HG03135 (cell line): ENCODE measurements around the gene PDIA5.
A peak's percentile ranks its signal among the peaks of the same experiment; 100 is the strongest.

Source experiments
- ATAC-seq: cut with Tn5 transposase; IDR thresholded peaks from one replicate; pipeline ENCODE4 v1.9.1; 2021; ENCODE audit warnings: mild to moderate bottlenecking, moderate library complexity; ENCODE audit not compliant: unreplicated experiment

Gene PDIA5

DNA sequence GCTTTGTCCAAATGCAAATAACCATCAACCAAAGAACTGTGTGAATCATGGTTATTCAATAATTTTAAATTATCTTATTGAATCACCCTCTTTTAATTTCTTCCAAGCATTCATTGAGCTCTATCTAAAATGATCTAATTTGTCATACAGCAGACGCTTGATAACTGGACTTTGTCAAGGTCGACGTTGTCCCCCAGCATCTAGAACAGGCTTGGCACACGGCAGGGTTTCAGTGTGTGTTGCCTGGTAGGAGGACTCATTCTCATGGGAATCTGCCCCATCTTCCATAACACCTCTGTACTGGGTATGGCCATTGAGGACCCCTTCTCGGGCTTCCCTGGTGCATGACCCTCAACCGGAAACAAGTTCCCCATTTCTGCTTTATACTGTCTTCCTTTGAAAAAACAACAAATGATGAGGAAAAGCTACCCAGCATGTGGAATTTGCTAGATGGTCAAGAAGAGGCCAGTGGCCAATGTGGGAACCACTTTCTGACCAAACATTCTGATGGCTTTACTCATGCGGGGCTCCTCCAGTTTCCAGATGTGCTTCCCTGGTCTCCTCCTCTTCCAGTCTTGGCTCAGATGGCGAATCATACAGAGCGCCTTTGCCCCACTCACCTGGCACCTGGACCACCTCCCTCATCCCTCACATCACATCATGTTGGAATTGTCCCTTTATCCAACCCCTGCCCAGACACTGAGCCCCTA, 93.3 kb downstream of the PDIA5 start:
- no peak for ATAC-seq

DNA sequence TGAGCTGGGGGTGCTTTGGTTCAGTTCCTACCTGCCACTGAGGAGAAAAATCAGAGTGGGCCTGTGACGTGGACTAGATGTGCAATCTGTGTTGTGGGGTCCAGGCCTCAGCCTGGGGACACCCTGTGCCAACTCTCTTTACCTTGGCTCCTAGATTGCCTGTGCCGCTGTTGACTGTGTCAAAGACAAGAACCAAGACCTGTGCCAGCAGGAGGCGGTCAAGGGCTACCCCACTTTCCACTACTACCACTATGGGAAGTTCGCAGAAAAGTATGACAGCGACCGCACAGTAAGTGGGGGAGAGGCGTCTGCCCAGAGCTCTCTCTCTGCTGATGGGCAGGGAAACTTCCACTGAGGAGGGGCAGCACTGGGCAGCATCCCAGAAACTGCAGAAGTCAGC, 94.3 kb downstream of the PDIA5 start:
- no peak for ATAC-seq

DNA sequence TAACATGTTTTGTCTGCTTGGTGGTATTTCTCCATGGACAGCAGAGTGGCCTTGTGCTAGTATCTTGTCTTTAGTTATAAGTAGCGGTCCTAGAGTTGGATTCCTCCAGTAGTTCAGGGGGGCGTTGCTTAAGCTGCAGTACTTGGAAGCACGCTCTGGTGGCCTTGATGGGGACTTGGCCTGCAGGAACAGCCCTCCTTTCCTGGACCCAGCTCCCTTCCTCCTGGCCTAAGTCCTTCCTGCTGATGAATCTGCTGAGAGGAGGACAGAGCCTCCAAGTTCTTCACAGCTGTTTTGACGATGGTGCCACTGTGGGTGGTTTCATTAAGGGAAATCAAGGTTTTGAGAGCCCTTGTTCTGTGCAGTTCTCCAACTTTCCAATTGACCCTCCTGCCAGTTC, 96.3 kb downstream of the PDIA5 start:
- no peak for ATAC-seq

DNA sequence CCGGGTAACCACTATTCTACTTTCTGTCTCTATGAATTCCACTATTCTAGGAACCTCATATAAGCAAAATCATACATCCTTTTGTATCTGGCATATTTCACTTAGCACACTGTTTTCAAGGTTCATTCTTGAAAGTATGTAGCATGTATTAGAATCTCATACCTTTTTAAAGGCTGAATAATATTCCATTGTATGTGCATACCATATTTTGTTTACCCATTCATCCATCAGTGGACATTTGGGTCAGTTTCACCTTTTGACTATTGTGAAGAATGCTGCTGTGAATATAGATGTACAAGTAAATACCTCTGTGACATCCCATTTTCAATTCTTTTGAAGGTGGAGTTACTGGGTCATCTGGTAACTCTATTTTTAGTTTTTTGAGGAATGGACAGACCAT, 98.3 kb downstream of the PDIA5 start:
- no peak for ATAC-seq

DNA sequence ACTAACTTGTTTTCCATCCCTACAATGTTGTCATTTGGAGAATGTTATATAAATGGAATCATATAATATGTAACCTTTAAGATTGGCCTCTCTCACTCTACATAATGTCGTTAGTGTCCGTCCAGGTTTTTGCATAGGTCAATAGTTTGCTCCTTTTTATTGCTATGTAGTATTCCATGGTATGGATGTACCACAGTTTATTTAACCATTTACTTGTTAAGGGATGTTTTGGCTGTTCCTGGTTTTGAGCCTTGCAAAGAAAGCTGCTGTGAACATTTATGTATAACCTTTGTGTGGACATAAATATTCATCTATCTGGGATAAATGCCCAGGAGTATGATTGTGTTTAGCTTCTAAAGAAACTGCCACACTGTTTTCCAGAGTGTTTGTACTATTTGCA, 100.9 kb downstream of the PDIA5 start:
- no peak for ATAC-seq

DNA sequence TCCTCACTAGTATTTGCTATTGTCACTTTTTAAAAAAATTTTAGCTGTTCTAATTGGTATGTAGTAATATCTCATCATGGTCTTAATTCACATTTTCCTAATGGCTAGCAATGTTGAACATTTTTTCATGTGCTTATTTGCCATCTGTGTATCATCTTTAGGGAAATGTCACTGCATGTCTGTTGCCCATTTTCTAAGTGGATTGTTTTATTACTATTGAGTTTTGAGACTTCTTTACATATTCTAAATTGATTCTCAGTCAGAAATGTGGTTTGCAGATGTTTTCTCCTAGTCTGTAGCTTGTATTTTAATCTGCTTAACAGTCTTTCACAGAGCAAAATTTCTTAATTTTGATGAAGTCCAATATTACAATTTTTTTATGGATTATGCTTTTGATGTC, 101.3 kb downstream of the PDIA5 start:
- ATAC-seq: no peak

DNA sequence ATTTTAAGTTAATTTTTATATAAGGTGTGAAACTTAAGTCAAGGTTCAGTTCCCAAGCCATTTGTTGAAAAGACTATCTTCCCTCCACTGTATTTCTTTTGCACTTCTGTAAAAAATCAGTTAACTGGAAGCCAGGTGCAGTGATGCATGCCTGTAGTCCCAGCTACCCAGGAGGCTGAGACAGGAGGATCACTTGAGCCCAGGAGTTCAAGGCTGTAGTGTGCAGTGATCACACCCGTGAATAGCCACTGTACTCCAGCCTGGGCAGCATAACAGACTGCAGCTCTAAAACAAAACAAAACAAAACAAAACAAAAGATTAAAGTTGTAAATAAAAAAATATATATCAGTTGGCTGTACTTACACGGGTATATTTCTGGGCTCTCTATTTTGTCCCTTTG, 101.8 kb downstream of the PDIA5 start:
- no peak for ATAC-seq

DNA sequence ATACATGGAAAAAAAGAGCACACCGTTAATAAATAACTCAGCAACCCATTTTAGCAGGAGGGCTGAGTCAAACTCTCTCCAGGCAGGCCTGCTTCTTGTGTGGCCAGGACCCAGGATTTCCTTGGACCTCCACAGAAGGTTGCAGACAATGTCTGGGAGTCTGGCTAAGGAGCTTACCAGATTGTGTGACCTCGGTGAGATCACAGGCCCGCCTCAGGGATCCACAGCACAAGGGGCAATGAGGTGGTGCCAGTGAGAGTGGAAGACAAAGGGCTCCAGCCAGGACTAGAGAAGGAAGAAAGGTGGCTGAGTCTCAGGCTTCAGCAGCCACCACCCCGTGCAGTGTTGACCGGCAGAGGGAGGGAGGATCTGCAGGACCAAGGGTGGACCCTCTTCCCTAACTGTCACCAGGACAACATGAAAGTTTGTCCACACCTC, 102.7 kb downstream of the PDIA5 start:
- no peak for ATAC-seq

DNA sequence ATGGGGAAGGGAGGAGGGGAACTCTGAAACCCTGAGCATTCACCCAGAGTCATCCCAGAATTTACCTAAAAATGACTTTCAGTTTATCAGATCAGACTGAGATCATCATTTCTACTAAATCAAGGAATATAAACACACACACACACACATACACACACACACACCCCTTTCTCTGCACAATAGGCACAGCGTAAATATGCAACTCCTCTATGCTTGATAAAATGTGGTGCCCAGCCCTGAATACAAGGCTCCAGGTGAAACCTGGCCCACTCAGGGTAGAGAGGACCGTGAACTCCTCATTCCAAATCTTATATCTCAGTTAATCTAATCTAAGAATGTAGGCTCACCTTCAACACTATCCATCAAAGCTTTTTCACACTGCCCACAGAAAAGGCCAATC, 103.1 kb downstream of the PDIA5 start:
- no peak for ATAC-seq

DNA sequence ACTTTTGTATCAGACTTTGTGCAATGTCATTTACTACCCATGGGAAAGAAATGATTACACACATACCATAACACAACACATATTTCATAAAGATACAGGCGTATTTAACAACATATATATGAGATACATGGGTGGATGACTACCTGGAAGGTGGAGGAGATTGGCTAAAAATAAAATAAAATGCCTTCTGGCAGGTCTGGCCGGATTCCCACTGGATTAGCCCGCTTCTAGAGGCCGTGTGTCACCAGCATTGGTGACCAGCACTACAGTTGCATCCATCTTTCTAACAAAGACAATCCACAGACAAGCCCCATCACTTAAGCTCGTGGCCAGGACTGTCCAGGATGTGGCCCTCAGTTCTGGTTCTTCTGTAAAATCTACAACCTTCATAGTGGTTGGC, 114.0 kb downstream of the PDIA5 start:
- ATAC-seq: no peak

DNA sequence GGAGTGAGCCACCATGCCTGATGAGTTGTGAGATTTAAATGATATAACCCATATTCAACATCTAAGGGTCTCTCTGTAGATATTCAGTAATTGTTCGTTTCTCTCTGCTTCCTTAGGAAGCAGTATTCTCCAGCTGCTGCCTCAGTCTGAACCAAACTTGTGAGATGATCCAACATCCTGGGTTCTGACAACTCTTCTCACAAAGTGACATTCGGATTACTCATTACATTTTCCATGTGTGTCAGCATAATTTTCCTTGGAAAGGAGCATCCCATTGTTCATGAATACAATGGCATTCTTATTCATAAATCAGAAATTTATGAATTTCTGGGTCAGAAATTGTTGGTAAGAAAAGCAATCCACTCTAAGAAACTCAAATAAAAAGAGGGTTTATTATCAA, 119.9 kb downstream of the PDIA5 start:
- no peak for ATAC-seq

DNA sequence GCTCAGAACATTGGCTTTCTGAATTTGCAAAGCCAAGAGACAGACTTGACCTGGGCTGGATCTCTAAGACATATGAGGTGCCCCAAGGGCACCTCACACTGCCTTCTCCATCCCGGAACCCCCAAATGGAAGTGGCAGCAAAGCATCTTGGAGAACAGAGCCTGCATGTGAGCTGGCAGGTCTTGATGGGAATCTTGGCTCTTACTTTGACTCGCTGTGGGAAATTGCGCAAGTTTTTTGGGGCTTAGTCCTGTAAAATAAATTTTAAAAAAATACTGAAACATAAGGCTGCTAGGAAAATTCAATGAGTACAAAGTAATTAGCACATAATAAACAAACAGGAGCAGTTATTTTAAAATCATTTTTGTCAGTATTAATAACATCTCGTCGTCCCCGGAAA, 121.2 kb downstream of the PDIA5 start:
- ATAC-seq: no peak

DNA sequence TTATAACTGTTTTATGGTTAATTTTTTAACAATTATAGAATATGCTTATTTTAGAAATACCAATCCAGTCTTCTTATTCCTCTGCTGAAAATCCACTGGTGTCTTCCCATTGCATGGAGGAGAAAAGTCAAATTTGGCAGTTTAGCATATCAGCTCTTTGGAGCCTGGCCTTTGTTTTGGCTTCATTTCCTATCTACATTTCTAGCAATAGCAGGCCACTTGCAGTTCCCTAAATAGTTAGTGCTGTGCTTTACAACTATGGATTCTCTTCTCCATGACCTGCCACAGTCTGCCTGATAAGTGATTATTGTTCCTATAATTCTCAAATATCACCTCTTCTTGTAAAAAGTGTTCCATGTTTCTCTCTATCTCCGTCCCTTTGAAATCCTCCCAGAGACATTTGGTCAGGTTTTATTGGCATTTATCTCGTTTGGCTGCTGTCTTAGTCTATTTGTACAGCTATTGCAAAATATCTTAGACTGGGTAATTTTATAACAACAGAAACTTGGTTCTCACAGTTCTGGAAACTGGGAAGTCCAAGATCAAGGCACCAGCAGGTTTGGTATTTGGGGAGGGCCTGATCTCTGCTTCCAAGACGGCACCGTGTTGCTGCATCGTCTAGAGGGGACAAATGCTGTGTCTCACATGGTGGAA, 126.8 kb downstream of the PDIA5 start:
- no peak for ATAC-seq

DNA sequence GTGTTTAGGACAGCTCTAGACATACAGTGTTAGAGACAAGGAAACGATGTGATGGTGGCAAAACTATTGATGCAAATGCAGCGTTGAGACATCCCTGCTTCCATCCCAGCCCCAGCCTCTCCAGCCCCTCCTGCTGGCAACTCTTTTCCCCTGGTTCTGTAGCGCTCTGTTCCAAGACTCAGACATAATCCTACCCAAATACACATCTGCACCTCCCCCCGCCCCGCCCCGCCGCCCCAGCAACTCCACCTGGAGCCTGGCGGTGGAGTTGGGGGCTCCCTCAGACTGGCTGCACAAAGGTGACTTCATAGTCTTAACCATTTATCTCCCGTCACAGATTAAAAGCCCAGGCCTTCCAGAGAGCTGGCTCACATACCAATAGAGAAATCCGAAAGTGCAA, 127.7 kb downstream of the PDIA5 start:
- no peak for ATAC-seq

DNA sequence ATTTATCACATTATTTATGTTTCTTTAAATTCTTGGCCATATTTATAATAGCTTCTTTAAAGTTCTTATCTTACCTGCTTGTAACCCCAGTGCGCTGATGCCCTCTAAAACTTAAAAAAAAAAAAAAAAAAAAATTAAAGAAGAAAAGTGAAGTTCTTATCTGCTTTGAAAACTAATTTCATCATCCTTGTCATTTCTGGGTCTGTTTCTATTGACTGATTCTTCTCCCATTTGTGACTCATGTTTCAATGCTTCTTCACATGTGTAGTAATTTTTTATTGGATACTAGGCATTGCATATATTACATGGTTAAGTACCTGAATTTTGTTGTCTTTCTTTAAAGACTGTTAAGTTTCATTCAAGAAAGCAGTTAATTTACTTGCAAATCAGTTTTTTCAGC, 131.5 kb downstream of the PDIA5 start:
- ATAC-seq: no peak

DNA sequence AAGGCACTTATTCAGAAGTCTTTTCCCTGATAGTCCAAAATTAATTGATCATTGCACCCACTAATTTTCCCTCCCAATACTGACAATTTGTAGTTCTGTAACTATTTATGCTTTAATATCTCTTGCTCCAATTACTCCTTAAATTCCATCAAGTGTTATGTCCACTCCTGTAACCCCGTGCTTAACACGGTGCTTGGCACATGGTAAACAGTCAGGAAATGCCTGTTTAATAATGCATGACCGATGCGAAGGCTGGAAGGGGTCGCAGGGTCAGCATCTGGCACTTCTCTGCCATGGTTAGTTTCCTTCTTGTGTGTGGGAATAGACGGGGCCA, 134.4 kb downstream of the PDIA5 start:
- no peak for ATAC-seq

DNA sequence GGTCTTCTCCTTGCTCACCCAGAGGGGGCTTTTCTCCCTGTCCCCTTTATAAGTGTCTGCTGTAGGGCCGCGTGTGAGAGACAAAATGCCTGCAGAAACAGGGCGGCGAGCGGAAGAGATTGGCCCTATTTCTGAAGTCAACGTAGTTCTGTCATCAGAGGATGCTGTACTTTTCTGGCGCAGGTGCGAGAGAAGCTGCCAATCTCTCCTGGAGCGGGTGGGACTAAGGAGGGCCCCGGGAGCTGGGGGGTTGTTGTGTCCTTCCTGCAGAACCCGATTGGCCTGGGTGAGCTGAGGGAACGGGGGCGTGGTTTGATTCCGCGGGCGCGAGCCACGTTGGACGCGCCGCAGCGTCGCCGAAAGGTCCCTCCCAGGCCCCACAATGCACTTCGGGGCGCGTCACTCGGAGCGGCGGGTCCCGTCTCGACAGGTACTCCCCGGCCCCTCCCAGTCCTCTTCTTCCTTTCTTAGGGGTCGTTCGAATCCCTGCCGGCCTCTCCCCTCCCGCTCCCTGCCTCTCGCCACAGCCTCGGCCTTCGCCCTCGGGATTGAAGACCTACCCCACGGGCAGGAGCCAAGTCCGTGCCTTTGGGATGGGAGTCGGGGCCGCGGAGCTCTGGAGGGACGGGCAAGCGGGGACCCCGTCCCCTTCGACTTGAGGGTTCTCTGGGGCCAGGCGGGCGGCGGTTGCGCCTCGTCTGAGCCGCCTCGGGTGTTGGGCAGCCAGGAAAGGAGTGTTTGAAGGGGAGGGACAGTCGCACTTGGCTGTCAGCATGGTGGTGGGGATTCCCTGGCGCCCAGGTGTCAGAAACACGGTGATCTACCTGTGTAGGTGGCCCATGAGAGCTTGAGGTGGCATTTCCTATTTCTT, 135.0 kb downstream of the PDIA5 start, which contains the start of gene SEC22A:
TSS of gene SEC22A (plus strand) at position 387 of the 871 bp plus-strand sequence. CDS start 7,275 bp downstream, outside the sequence.
- peak; percentile 97 for ATAC-seq

DNA sequence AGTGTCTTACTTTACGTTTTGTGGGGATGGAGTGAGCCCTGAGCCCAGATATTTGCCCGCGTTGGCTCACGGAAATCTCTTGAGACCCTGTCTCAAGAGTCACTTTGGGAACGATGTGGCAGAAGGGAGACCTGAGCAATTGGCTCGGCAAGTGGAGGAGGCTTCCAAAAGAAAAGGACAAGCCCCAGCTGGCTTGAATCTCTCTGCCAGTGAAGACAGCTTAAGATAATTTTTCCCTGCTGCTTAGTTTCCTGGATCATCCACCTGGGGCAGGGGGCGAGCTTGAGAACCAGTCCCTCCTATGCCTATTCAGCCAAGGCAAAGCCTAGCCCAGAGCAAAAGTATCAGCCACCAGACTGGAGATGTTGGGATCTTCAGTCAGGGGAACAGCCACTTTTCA, 135.6 kb downstream of the PDIA5 start:
- no peak for ATAC-seq
